Measurements from ENCODE around the gene SC5D.

Gene SC5D, protein sequence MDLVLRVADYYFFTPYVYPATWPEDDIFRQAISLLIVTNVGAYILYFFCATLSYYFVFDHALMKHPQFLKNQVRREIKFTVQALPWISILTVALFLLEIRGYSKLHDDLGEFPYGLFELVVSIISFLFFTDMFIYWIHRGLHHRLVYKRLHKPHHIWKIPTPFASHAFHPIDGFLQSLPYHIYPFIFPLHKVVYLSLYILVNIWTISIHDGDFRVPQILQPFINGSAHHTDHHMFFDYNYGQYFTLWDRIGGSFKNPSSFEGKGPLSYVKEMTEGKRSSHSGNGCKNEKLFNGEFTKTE

DNA sequence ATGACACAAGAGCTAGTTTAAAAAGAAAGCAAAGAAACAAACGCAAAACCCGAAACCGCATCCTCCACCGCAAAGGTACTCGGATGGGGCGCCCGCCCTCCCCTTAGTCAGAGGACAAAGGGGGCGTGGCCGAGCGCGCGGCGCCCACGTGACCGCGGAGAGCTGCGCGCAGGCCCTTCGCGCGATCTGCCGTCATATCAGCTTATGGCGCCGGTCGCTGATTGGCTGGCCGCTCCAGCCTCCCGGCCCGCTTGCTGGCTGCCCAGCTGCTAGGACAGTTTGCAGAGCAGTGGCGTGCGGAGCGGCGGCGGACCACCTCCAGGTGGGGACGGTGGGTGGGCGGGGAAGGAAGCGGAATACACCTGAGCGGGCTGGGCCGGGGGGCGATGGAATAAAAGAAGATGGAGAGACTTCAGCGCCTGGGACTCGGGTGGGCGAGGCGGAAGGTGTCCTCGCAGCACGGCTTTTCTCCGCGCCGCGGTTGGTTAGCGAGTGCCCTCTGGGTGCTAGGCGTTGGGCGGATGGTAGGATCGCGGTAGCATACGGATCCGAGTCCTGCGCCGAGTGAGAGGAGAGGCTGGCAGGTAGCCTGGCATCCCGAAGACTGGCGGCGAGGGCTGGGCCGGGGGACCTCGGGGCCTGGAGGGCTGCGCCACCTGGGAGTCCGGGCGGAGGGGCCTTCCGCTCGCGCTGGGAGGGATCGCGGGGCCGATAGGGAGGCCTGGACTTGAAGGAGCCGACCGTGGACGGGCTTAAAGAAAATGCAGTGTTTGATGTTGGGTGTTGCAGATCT lies at the start of gene SC5D:
SC5D (plus strand) TSS at position 277 of the 793 bp plus-strand sequence. CDS start 10,605 bp downstream, outside the sequence.
- TF ChIP-seq, protein P1, sequence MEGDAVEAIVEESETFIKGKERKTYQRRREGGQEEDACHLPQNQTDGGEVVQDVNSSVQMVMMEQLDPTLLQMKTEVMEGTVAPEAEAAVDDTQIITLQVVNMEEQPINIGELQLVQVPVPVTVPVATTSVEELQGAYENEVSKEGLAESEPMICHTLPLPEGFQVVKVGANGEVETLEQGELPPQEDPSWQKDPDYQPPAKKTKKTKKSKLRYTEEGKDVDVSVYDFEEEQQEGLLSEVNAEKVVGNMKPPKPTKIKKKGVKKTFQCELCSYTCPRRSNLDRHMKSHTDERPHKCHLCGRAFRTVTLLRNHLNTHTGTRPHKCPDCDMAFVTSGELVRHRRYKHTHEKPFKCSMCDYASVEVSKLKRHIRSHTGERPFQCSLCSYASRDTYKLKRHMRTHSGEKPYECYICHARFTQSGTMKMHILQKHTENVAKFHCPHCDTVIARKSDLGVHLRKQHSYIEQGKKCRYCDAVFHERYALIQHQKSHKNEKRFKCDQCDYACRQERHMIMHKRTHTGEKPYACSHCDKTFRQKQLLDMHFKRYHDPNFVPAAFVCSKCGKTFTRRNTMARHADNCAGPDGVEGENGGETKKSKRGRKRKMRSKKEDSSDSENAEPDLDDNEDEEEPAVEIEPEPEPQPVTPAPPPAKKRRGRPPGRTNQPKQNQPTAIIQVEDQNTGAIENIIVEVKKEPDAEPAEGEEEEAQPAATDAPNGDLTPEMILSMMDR (conservative IDR thresholded peaks at IDR 0.05; ENCODE audit: low read depth), result no peak
- ChIA-PET CTCF (interaction anchor here (0.5 kb wide), 1 partner anchor 51 kb away, joined by 3 read pairs; no protein-coding TSS in a partner anchor), POLR2A (ENCODE audit: low non-redundant PET) (no interaction called here)
- DNase-seq (ENCODE audit: low spot score), result peak; percentile 95
- H3K27ac ChIP-seq, result peak within 1 kb of the TSS; percentile 84

DNA sequence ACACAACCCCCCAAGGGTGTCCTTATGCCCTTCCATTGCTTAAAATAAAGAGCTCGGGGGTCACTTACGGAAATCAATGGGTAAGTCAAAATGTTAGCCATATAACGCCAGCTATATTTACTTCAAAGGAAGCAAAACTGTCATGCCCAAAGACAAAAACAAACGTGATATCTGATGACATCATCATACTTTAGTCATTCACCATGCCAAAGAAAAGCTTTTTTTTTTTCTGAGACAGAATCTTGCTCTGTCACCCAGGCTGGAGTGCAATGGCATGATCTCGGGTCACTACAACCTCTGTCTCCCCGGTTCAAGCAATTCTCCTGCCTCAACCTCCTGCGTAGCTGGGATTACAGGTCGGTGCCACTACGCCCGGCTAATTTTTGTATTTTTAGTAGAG lies 47.7 kb upstream of the SC5D start:
- ChIA-PET POLR2A (ENCODE audit: low non-redundant PET) (no interaction called here), CTCF (interaction anchor here (0.7 kb wide), 1 partner anchor 1806 kb away, joined by 7 read pairs; no protein-coding TSS in a partner anchor)
- no peak overlapping the region for H3K27ac ChIP-seq
- no peak for DNase-seq (ENCODE audit: low spot score)
- TF ChIP-seq, protein P1 (conservative IDR thresholded peaks at IDR 0.05; ENCODE audit: low read depth), result no peak

DNA sequence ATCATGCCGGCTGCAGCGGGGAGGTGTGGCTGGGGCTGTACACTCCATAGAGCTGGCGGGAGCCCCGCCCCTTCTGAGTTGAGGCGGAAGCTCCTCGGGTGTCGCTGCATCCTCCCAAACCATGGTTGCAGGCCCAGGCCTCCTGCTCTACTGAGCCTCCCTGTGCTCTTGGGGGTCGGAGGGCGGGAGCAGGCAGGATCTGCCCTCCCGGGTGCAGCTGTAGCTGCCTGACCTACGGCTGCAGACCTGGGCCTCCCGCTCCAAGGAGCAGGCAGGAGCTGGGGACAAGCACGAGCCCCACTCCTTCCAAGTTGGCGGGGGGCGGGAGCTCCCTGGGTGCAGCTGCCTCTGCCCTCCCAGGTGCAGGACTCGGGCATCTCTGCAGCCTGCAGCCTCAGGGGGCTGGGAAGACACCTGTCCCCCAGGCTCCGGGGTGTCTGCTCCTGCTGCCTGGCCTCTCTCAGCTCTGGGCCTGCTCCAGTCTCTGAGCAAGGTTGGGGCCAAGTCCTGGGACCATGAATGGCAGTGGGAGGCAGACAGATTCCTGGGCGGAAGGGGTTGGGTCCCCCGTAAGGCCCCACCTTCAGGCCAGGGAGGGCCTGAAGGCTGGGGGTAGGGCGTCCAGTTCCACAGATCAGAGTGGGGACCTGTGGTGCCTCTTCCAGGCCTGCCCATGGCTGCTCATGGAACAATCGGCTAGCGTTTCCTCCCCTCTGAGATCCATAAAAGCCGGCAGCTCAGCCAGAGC lies 46.4 kb upstream of the SC5D start:
- CTCF ChIA-PET, result interaction anchor here (0.6 to 0.7 kb wide), 3 partner anchors 9 to 75 kb away, joined by 3 to 7 read pairs (median 3); no protein-coding TSS in a partner anchor

DNA sequence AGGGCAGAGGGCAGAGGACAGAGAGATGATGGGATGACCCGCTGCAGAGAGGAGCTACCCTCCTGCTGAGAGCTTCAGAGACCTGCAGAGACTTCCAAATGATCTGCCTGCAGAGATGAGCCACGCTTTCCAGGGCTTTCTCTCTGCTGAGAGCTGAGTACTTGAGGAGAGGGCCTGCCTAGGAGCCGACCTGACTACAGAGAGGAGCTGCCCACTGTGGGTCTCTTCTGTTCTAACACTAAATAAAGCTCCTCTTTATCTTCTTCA lies 45.9 kb upstream of the SC5D start:
- no peak for DNase-seq (ENCODE audit: low spot score)

More for the DNA sequence above, 46.4 kb upstream of the SC5D start:
- DNase-seq (ENCODE audit: low spot score), result no peak
- TF ChIP-seq, protein P1 (conservative IDR thresholded peaks at IDR 0.05; ENCODE audit: low read depth), result no peak
- POLR2A ChIA-PET (ENCODE audit: low non-redundant PET), result interaction anchor here (0.6 kb wide), 1 partner anchor 48 kb away, joined by 4 read pairs; no protein-coding TSS in a partner anchor
- no peak overlapping the region for H3K27ac ChIP-seq

DNA sequence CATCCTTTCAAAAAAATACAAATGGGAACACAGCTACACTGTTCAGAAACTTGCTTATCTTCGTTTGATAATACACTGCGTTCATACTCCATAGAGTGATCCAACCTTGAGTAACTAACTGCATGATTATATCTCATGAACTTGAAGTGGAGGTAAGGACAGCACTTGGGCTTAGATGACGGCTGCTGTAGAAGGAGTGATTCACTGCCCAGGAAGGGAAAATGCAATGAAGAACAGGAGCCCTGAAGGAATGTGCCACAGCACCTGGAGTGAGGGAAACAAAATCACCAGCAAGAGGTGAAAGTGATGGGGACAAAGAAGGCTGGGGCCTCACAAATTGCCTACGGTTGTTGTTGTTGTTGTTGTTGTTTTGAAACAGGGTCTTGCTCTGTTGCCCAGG lies 44.1 kb upstream of the SC5D start:
- H3K27ac ChIP-seq, result no peak overlapping the region
- TF ChIP-seq, protein P1 (conservative IDR thresholded peaks at IDR 0.05; ENCODE audit: low read depth), result no peak
- DNase-seq (ENCODE audit: low spot score), result no peak
- CTCF ChIA-PET, result no interaction called here
- POLR2A ChIA-PET (ENCODE audit: low non-redundant PET), result no interaction called here

More for the DNA sequence above, 45.9 kb upstream of the SC5D start:
- TF ChIP-seq, protein P1 (conservative IDR thresholded peaks at IDR 0.05; ENCODE audit: low read depth), result no peak
- ChIA-PET CTCF (interaction anchor here (0.6 to 0.7 kb wide), 2 partner anchors 10 to 1078 kb away, joined by 3 read pairs; no protein-coding TSS in a partner anchor), POLR2A (ENCODE audit: low non-redundant PET) (interaction anchor here (0.6 kb wide), 1 partner anchor 47 kb away, joined by 4 read pairs; no protein-coding TSS in a partner anchor)
- H3K27ac ChIP-seq, result no peak overlapping the region
